K562 (cell line): ENCODE results near the gene PCBP3. TPM values are rescaled to one million over a fixed set of nuclear protein-coding genes. Genes with fewer than 3 reads are reported as not detected.

Source experiments
- BCOR ChIP-seq: fragments of 450-650 bp; IDR thresholded peaks from 2 replicates; pipeline ENCODE4 v1.6.1; 2016
- FOXP4 ChIP-seq: sonication (generic); formaldehyde crosslinking; IDR thresholded peaks from 2 replicates; pipeline ENCODE4 v1.8.0; 2022; ENCODE audit warnings: mild to moderate bottlenecking, missing genetic modification reagents, borderline replicate concordance
- GABPB1 ChIP-seq: sonication (generic); formaldehyde crosslinking; IDR thresholded peaks from 2 replicates; pipeline ENCODE4 v1.8.0; 2022; ENCODE audit warnings: mild to moderate bottlenecking, missing genetic modification reagents
- HINFP ChIP-seq: fragments of 450-650 bp; conservative IDR thresholded peaks from 2 replicates; pipeline ENCODE4 v1.6.1; 2016; ENCODE audit warnings: missing genetic modification characterization, low read depth, mild to moderate bottlenecking, control low read depth, missing compliant biosample characterization
- HMGXB4 ChIP-seq: sonication (generic); formaldehyde crosslinking; IDR thresholded peaks from 2 replicates; pipeline ENCODE4 v1.8.1; 2023; ENCODE audit warnings: mild to moderate bottlenecking, missing genetic modification reagents
- JUND ChIP-seq, 2 experiments: IDR thresholded peaks; 2 replicates in 1 of 2; 3 replicates in 1 of 2; pipeline ENCODE4 v1.6.1; 2011; ENCODE audit warnings: borderline replicate concordance in 2 of 2, low read depth in 2 of 2, low read length in 2 of 2, improper control_type of control experiment in 1 of 2, missing biosample characterization in 1 of 2, missing genetic modification characterization in 1 of 2, missing genetic modification reagents in 1 of 2
- MCM5 ChIP-seq: fragments of 450-650 bp; IDR thresholded peaks from 2 replicates; pipeline ENCODE4 v1.6.1; 2016; ENCODE audit warnings: low read depth
- NCOA6 ChIP-seq: fragments of 450-650 bp; IDR thresholded peaks from 2 replicates; pipeline ENCODE4 v1.6.1; 2017; ENCODE audit warnings: mild to moderate bottlenecking
- NR1H2 ChIP-seq: sonication (generic); formaldehyde crosslinking; IDR thresholded peaks from 2 replicates; pipeline ENCODE4 v1.4.0; 2020; ENCODE audit warnings: mild to moderate bottlenecking, missing genetic modification reagents
- PHTF2 ChIP-seq: fragments of 250-450 bp; sonication (Bioruptor Pico); IDR thresholded peaks from 2 replicates; pipeline ENCODE4 v1.5.0; 2021; ENCODE audit warnings: mild to moderate bottlenecking
- POLR3A ChIP-seq: IDR thresholded peaks from 2 replicates; pipeline ENCODE4 v1.6.1; 2011; ENCODE audit warnings: borderline replicate concordance, mild to moderate bottlenecking, moderate library complexity; ENCODE audit not compliant: insufficient read length, insufficient read depth; ENCODE audit errors: extremely low read depth
- SIN3B ChIP-seq: fragments of 450-650 bp; IDR thresholded peaks from 2 replicates; pipeline ENCODE4 v1.6.1; 2017; ENCODE audit warnings: low read depth, mild to moderate bottlenecking, moderate library complexity
- TAF15 ChIP-seq: fragments of 200-400 bp; formaldehyde crosslinking; IDR thresholded peaks from 2 replicates; pipeline ENCODE4 v1.6.1; 2017; ENCODE audit warnings: mild to moderate bottlenecking, low read depth, low read length, moderate library complexity
- THAP7 ChIP-seq: fragments of 250-450 bp; sonication (Bioruptor Pico); IDR thresholded peaks from 2 replicates; pipeline ENCODE4 v1.5.0; 2021
- UBTF ChIP-seq, 2 experiments: IDR thresholded peaks; 2 replicates each; pipeline ENCODE4 v1.6.1; 2012; ENCODE audit warnings: improper control_type of control experiment in 2 of 2, low read depth in 2 of 2, low read length in 2 of 2, borderline replicate concordance in 1 of 2
- XRCC5 ChIP-seq: fragments of 200-400 bp; formaldehyde crosslinking; IDR thresholded peaks from 2 replicates; pipeline ENCODE4 v1.6.1; 2017; ENCODE audit warnings: low read depth, mild to moderate bottlenecking, low read length
- ZFX ChIP-seq: sonication (generic); formaldehyde crosslinking; IDR thresholded peaks from 2 replicates; pipeline ENCODE4 v1.8.0; 2022; ENCODE audit warnings: mild to moderate bottlenecking, missing genetic modification reagents, moderate library complexity
- ZNF12 ChIP-seq: sonication (generic); formaldehyde crosslinking; IDR thresholded peaks from 2 replicates; pipeline ENCODE4 v1.4.0; 2020; ENCODE audit warnings: mild to moderate bottlenecking, missing genetic modification reagents
- polyA plus RNA-seq, 8 experiments: library from polyadenylated mRNA; depleted of rRNA in 4 of 8; stranded (reverse) in 5 of 8; unstranded in 3 of 8; fragments of >200 nt; fragmentation: Nextera tagmentation in 2 of 8; fragmentation: Illumina TruSeq in 1 of 8; extraction: Ambion mirVana in 2 of 8; extraction: Trizol in 1 of 8; gene quantifications; 2 replicates each; pipeline versions ENCODE4 v1.2.1 to v1.2.3, GENCODE V29; 2011 to 2014; ENCODE audit warnings: inconsistent platforms in 1 of 8, missing spikeins in 1 of 8
- total RNA-seq, 7 experiments: library from RNA; depleted of rRNA in 6 of 7; stranded (reverse); fragments of >200 nt in 6 of 7; fragmentation: Illumina TruSeq in 2 of 7; extraction: Trizol in 2 of 7; gene quantifications; 2 replicates each; pipeline versions ENCODE4 v1.2.1 to v1.2.3, GENCODE V29; 2011 to 2021; ENCODE audit warnings: low replicate concordance in 1 of 7

Gene PCBP3
- total and polyA plus RNA-seq, 9 of the 15 experiments (the other 6 are each of a cell fraction or from before 2014, with no cell fraction given), result 0.18 TPM; not detected in 8

- TF ChIP-seq HMGXB4 (CRISPR knock-in tag), result no peak
- TF ChIP-seq XRCC5, result no peak
- no peak for TF ChIP-seq MCM5
- no peak for TF ChIP-seq THAP7 (CRISPR knock-in tag)
- no peak for TF ChIP-seq HINFP
- no peak for TF ChIP-seq TAF15
- no peak for TF ChIP-seq BCOR
- TF ChIP-seq PHTF2, result no peak
- TF ChIP-seq GABPB1 (CRISPR knock-in tag), result no peak
- no peak for TF ChIP-seq POLR3A
- peak; percentile 36; the same call in 1 of the 2 replicates for TF ChIP-seq ZNF12
- TF ChIP-seq SIN3B, result no peak
- no peak for TF ChIP-seq NCOA6
- no peak for TF ChIP-seq UBTF (IDR thresholded peaks at IDR 0.05; ENCODE audit: borderline replicate concordance in 1 of 2, low read depth in 2 of 2, low read length in 2 of 2)
- peak; percentile 23 for TF ChIP-seq ZFX (CRISPR knock-in tag)
- TF ChIP-seq JUND (IDR thresholded peaks at IDR 0.05; ENCODE audit: borderline replicate concordance, low read depth, low read length), result peak; percentile 68; the same call in 1 of the 2 replicates
- no peak; the same call in 2 of the 3 replicates for TF ChIP-seq JUND (tag; IDR thresholded peaks at IDR 0.05; ENCODE audit: borderline replicate concordance, low read depth, low read length)
- TF ChIP-seq NR1H2 (CRISPR knock-in tag), result 0 out of 2 replicates have a peak, but pooled peaks have one; percentile 56
- TF ChIP-seq FOXP4 (CRISPR knock-in tag), result no peak
Measured at GRCh38 chr21:45974073-45975019, 330.8 kb downstream of the PCBP3 start (continued).
